Left hindlimb (tissue), 1 donor: ENCODE measurements around the gene VKORC1.

Source experiments
- DNase-seq: peaks from one replicate; pipeline ENCODE4 v3.0.0-alpha.2; 2018

VKORC1 gene

DNA sequence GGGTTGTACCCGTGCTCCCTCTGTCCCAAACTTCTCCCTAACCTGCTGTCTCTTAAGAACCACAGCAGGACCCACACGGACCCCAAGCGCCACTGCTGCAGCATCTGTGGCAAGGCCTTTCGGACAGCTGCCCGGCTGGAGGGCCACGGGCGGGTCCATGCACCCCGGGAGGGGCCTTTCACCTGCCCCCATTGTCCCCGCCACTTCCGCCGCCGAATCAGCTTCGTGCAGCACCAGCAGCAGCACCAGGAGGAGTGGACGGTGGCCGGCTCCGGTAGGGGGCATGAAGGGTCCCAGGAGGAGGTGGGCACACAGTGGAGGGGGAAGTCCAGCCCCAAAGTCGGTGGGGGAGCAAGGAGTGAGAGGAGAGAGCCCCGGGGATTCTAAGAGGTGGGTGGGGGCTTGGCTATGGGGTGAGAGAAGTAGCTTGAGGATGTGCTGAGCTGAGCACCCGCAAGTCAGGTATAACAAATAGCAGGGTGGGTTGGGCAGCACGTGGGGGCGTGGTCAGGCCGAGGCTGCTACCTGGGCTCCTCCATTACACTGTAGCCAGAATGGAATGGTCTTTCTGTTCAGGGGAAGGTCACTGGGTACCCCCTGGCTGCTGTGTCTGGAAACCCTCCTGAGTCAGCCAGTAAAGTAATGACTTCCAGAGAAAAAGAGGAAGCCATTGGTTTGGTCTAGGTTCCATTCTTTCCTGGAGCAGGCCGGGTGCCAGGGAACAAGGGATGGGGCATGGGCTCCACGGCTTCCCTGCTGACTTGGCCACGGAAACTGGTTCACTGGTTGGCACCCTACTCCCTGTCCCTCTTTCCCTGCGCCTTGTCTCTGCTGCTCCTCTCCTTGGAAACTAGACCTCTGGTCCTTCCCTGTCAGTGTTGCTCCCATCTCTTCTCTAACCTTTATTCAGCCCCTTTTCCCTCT, 12.9 kb downstream of the VKORC1 start:
- DNase-seq, result no peak

- DNase-seq, result no peak
Measured at GRCh38 chr16:31080756-31081419, 13.7 kb downstream of the VKORC1 start.

DNA sequence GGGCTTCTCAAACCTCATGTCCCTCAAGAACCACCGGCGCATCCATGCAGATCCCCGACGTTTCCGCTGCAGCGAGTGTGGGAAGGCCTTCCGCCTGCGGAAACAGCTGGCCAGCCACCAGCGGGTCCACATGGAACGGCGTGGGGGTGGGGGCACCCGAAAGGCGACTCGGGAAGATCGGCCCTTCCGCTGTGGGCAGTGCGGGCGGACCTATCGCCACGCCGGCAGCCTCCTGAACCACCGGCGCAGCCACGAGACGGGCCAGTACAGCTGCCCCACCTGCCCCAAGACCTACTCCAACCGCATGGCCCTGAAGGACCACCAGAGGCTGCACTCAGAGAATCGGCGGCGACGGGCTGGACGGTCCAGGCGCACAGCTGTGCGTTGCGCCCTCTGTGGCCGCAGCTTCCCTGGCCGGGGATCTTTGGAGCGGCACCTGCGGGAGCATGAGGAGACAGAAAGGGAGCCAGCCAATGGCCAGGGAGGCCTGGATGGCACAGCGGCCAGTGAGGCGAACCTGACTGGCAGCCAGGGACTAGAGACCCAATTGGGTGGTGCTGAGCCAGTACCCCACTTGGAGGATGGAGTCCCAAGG, 14.5 kb downstream of the VKORC1 start:
- no peak for DNase-seq

- DNase-seq, result no peak
Measured at GRCh38 chr16:31079342-31079944, 15.2 kb downstream of the VKORC1 start.

DNA sequence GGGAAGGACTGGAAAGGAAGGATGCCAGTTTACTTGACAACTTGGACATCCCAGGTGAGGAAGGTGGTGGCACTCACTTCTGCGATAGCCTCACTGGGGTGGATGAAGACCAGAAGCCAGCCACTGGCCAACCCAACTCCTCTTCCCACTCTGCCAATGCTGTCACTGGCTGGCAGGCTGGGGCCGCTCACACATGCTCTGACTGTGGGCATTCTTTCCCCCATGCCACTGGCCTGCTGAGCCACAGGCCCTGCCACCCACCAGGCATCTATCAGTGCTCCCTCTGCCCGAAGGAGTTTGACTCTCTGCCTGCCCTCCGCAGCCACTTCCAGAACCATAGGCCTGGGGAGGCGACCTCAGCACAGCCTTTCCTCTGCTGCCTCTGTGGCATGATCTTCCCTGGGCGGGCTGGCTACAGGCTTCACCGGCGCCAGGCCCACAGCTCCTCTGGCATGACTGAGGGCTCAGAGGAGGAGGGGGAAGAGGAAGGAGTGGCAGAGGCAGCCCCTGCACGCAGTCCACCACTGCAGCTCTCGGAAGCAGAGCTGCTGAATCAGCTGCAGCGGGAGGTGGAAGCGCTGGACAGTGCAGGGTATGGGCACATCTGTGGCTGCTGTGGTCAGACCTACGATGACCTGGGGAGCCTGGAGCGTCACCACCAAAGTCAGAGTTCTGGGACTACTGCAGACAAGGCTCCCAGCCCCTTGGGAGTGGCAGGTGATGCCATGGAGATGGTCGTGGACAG, 15.8 kb downstream of the VKORC1 start:
- DNase-seq, result no peak

DNA sequence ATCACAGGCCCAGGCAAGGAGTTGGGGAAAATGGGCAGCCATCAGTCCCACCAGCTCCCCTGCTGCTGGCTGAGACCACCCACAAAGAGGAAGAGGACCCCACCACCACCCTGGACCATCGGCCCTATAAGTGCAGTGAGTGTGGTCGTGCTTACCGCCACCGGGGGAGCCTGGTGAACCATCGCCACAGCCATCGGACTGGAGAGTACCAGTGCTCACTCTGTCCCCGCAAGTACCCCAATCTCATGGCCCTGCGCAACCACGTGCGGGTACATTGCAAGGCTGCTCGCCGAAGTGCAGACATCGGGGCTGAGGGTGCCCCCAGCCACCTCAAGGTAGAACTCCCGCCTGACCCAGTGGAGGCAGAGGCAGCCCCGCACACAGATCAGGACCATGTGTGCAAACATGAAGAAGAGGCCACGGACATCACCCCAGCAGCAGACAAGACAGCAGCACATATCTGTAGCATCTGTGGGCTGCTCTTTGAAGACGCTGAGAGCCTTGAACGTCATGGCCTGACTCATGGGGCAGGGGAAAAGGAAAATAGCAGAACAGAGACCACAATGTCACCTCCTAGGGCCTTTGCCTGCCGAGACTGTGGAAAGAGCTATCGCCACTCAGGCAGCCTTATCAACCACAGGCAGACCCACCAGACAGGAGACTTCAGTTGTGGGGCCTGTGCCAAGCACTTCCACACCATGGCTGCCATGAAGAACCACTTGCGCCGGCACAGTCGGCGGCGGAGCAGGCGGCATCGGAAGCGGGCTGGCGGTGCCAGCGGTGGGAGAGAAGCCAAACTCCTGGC, 16.8 kb downstream of the VKORC1 start:
- no peak for DNase-seq

DNA sequence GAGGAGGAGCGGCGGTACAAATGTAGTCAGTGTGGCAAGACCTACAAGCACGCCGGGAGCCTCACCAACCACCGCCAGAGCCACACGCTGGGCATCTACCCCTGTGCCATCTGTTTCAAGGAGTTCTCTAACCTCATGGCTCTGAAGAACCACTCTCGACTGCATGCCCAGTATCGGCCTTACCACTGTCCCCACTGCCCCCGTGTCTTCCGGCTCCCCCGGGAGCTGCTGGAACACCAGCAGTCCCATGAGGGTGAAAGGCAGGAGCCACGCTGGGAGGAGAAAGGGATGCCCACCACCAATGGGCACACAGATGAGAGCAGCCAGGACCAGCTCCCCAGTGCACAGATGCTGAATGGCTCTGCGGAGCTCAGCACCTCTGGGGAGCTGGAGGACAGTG, 17.6 kb downstream of the VKORC1 start:
- DNase-seq, result no peak

- no peak for DNase-seq
Measured at GRCh38 chr16:31076319-31076718, 18.3 kb downstream of the VKORC1 start.

DNA sequence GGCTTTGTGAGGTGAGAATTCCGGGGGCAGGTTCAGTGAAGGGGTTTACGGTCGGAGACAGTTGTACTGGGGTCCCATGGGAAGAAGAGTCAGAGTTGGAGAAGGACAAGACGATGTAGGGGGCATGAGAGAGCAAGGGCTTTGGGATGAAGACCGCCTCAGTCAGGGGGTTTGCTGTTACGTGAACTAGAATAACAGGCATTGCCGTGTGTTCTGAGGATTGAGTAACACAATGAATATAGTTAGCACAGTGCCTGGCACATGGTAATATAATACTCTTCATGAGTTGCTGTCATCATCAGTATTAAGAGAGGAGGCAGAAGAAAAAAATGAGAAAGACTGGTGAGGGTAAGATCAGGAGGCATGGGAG, 19.8 kb downstream of the VKORC1 start:
- DNase-seq, result no peak

GRCh38 chr16:31073970-31074813, 20.4 kb downstream of the VKORC1 start, which contains the start of the genes ZNF646 and ZNF668:
Gene ZNF646, plus strand, starts transcription at chr16:31074422. Its CDS starts 1,903 bp downstream, at chr16:31076325.
Gene ZNF668, minus strand, starts transcription at chr16:31074240. Its CDS starts 9,781 bp downstream, at chr16:31064459.
- peak; percentile 98 for DNase-seq

- peak; percentile 94 for DNase-seq
Measured at GRCh38 chr16:31073142-31073969, 21.2 kb downstream of the VKORC1 start.

DNA sequence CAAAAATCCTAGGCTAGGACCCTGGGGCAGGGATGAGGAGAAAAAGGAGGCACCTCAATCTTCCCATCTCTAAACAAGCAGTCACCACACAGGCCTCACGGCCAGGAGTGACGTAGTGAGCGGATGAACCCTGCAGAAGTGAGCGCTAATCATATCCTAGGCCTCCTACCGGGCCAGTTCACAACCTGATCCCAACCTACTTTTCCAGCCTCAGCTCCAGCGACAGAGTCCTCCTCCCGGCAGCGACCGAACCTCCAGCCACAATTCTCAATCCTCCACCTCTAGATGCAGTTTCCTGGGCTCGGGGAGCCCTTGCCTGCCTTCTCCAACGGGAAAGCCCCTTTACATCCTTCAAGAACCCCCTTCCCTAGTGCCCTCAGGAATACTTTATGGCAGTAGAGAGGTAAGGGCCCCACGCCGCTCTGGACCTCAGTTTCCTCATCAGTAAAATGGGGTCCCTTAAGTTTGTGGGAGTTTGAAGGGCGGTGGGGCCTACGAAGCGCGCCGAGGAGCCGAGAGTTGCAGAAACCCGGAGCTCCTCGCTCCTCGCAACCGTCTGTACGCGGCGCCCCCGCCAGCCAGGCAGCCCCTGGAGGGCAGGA, 22.0 kb downstream of the VKORC1 start:
- no peak for DNase-seq

DNA sequence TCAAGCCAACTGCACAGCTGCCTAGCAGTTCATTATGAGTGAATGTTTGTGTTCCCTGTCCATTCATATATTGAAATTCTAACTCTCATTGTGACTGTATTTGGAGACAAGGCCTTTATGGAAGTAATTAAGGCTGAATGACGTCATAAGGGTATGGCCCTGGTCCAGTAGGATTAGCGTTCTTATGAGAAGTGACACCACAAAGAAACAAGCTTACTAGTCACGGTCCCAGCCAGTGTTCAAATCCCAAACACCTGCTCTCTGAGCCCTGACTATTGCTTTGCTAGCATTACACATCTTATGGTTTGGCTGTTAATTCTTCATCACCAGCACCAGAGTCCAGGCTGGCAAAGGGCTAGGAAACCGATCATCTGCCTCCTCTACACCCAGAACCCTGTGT, 22.7 kb downstream of the VKORC1 start:
- peak; percentile 73 for DNase-seq

- DNase-seq, result no peak
Measured at GRCh38 chr16:31067342-31067741, 27.3 kb downstream of the VKORC1 start.

DNA sequence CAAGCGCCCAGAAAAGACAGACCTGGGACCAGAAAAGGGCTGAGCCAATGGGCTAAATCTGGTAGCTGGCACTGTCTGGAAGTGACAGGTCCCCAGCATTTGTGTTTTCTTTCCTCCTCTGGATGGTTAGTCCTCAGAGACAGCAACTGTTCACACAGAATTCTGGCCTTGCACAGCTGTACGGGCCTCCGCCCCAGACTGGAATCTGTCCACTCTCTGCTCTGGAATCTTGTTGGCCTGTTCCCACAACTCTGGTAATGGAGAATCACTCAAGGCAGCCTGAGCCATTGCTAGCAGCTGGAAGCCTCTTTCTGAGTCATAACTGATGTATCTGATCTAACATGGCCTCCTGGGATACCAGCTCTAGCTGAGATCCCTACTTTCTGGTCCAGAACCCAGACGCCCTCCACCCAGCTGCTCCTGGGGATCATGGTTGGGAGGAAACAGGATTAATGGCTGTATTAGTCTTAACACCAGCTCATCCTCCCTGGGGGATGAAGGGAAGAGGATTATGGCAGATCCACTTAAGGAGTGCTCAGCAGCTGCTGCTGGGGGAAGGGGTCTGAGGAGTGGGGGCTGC, 29.6 kb downstream of the VKORC1 start:
- DNase-seq, result peak; percentile 86

DNA sequence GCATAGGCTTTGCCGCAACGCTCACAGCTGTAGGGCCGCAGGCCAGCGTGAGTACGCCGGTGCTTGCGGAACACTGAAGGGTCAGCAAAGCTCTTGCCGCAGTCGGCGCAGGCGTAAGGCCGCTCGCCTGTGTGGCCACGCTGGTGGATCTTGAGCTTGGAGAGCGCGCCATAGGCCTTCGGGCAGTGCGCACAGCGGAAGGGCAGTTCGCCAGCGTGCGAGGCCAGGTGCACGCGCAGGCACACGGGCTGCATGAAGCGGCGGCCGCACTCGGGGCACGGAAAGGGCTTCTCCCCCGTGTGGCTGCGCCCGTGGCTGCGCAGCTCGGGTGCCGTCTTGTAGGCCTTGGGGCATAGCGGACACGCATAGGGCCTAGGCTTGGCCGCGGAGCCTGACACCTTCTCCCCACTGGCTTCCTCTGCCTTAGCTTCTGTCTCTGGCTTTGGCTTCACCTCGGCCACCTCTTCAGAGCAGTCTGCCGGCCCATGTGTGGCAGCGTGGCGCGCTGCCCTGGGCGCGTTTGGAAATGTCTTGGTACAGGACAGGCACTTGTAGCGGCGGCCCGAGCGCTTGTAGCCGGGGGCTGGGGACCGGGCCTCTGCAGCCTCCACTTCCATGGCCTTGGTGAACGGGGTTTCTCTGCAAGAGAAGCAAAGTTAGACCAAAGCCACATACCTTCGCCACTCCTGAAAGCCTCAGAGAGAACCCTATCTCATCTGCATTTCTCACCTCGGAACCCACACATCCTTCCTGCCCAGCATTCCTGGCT, 30.6 kb downstream of the VKORC1 start:
- no peak for DNase-seq

GRCh38 chr16:31063495-31063842, 31.1 kb downstream of the VKORC1 start:
- DNase-seq, result no peak

DNA sequence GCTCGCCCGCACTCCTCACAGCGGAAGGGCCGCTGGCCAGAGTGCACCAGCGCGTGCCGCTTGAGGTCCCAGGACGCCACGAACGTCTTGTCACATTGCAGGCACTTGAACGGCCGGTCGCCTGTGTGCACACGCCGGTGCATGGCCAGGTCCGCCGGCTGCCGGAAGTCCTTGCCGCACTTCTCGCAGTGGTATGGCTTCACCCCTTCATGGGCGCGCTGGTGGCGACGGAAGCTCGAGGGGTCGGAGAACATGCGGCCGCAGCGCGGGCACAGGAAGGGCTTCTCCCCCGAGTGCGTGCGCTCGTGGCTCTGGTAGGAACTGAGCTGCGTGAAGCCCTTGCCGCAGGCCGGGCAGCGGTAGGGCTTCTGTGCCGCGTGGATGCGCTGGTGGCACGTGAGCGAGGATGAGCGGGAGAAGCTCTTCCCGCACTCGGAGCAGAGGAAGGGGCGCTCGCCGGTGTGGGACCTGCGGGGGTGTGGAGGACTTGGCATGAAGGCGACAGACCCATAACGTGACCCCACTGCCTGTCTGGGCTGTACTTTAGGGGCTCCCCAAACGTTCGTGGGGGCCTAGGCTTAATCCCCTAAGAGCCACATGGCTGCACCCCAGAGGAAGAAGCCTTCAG, 32.7 kb downstream of the VKORC1 start:
- no peak for DNase-seq
